Heart left ventricle (tissue), 16 donors: Measurements from ENCODE around the gene SPACDR. TPM values are rescaled to one million over a fixed set of nuclear protein-coding genes. Genes with fewer than 3 reads are reported as not detected.
A peak's percentile ranks its signal among the peaks of the same experiment; 100 is the strongest.

Experiments
- ATAC-seq, 4 donors: fragments of 200-7000 bp; cut with Tn5 transposase; one replicate each; pipeline ENCODE4 v1.9.1; 2020 to 2022; ENCODE audit warnings: moderate library complexity in 4 of 4, mild to moderate bottlenecking in 3 of 4, moderate number of reproducible peaks in 1 of 4
- DNase-seq, 5 donors: peaks; one replicate each; pipeline ENCODE4 v3.0.0-alpha.2; 2020
- H3K27ac ChIP-seq, 12 donors: fragments of 200-600 bp; sonication (generic) in 4 of 12; one replicate each; pipeline versions ENCODE4 v1.5.0 to v1.8.0; 2016 to 2022; ENCODE audit warnings: mild to moderate bottlenecking in 2 of 12
- H3K27me3 ChIP-seq, 9 donors: fragments of 200-600 bp; sonication (generic) in 2 of 9; one replicate each; pipeline versions ENCODE4 v1.5.1 to v1.8.0; 2016 to 2022; ENCODE audit warnings: mild to moderate bottlenecking in 3 of 9
- H3K36me3 ChIP-seq, 9 donors: fragments of 200-600 bp; sonication (generic) in 2 of 9; one replicate each; pipeline versions ENCODE4 v1.5.0 to v1.8.0; 2018 to 2022; ENCODE audit warnings: mild to moderate bottlenecking in 2 of 9
- H3K4me1 ChIP-seq, 12 donors: fragments of 200-600 bp; sonication (generic) in 4 of 12; one replicate each; pipeline versions ENCODE4 v1.5.0 to v1.8.0; 2016 to 2022; ENCODE audit warnings: mild to moderate bottlenecking in 3 of 12
- H3K4me3 ChIP-seq, 12 donors: fragments of 200-600 bp; sonication (generic) in 4 of 12; one replicate each; pipeline versions ENCODE4 v1.5.0 to v1.8.0; 2017 to 2022; ENCODE audit warnings: mild to moderate bottlenecking in 9 of 12, moderate library complexity in 4 of 12
- H3K9me3 ChIP-seq, 12 donors: fragments of 200-600 bp; sonication (generic) in 4 of 12; one replicate each; pipeline versions ENCODE4 v1.5.0 to v1.8.0; 2016 to 2022; ENCODE audit warnings: mild to moderate bottlenecking in 1 of 12
- CTCF ChIP-seq, 12 donors: fragments of 200-600 bp; sonication (generic) in 4 of 12; IDR thresholded peaks; one replicate each; pipeline versions ENCODE4 v1.5.0 to v1.8.0; 2018 to 2022; ENCODE audit warnings: antibody characterized with exemption in 12 of 12, mild to moderate bottlenecking in 5 of 12
- POLR2A ChIP-seq, 2 donors: fragments of 450-650 bp; IDR thresholded peaks; one replicate each; pipeline ENCODE4 v1.6.1; 2017; ENCODE audit warnings: antibody characterized with exemption in 2 of 2, mild to moderate bottlenecking in 2 of 2, moderate library complexity in 2 of 2
- WGBS, 4 donors: extraction: QIAGEN DNeasy Blood & Tissue Kit in 2 of 4; methylation state at CpG; one replicate each; pipeline versions ENCODE4 v1.1.5 to v1.1.7; 2013 to 2018; 5-methylcytosine and 5-hydroxymethylcytosine counted together
- intact Hi-C, 10 donors: fragments of 100-400 bp; cut with DNase I; formaldehyde crosslinking; loops; one replicate each; pipeline versions ENCODE4 v1.11.1 to v1.14.2; 2022
- polyA plus RNA-seq, 2 donors: library from polyadenylated mRNA; stranded (reverse); fragments of 200-250 nt; gene quantifications; one replicate each; pipeline ENCODE4 v1.2.3, GENCODE V29; 2013
- total RNA-seq, 9 donors: library from RNA; depleted of rRNA in 2 of 9; stranded (reverse); fragments of >200 nt in 2 of 9; fragmentation: NEBNext Ultra II Directional in 3 of 9; extraction: Animal tissue kit (Norgen Biotek cat#: 25700) in 3 of 9; gene quantifications; one replicate each; pipeline versions ENCODE4 v1.1.0 to v1.2.4, GENCODE V29; 2016 to 2023
- donor health status: ischemic (EF 13 %, LVEDD 7.1; RV severe dilation, severe dysfunction).
- donor health status: healthy with polysubstance abuse.
- donor health status: DM: no; HTN: yes; CAD: no.
- donor health status: DM: no; HTN: no; CAD: no.
- donor health status: ischemic (EF 25% LVEDD 6.9; RV normal size, moderate dysfunction).
- donor health status: ischemic (EF 25% LVEDD 5.7; RV mildly dilated, moderate dysfunction).
- donor health status: healthy.
- donor health status: DM: yes; HTN: yes; CAD: no.
- donor health status: ischemic (EF 35%, LVEDD 5.7; RV mildly dilated, moderate dysfunction).
- donor health status: nonischemic (EF 11% LVEDD 7.7; RV severe dilation, severe dysfunction).
- donor health status: DM: yes; HTN: yes; CAD: no.
- donor health status: PGD.
- donor health status: ischemic (EF 29% LVEDD 5.4; RV normal size, mild dysfunction).
- donor health status: nonischemic (EF 23%, LVEDD 6.1; RV moderate dilation, normal function).

Gene SPACDR
- total and polyA plus RNA-seq, 11 donors = 0.27 to 0.78 (median 0.61) TPM; not detected in 4

GRCh38 chr7:100472854-100473499 lies 8.9 kb upstream of the SPACDR start:
- intact Hi-C loops = loop anchor here in 4 of 10 donors (5.0 to 10.0 kb wide), 3 partner anchors 209 to 382 kb away; partner anchors contain the start of genes GIGYF1 (in 2 of the 4) and SLC12A9 (in 1 of the 4)
- H3K36me3 ChIP-seq = peaks cover 0 to 54% (median 38%) of the 10 kb centered on the region in 9 donors
- no peaks in the 10 kb centered on the region for H3K9me3 ChIP-seq
- no peaks in the 10 kb centered on the region for H3K27me3 ChIP-seq
- H3K27ac ChIP-seq = peak overlapping the region in 11 of 12 donors; percentile 54 to 96 (median 74)
- peak in 4 of 5 donors; percentile 58 to 76 (median 67) for DNase-seq
- H3K4me3 ChIP-seq = peak overlapping the region in 9 of 12 donors; percentile 6 to 28 (median 16)
- TF ChIP-seq POLR2A (IDR thresholded peaks at IDR 0.05) = no peak
- no peak for TF ChIP-seq CTCF (IDR thresholded peaks at IDR 0.05)
- ATAC-seq = peak in 2 of 4 donors; percentile 27 to 33
- H3K4me1 ChIP-seq = peaks cover 0 to 85% (median 60%) of the 10 kb centered on the region in 12 donors
- 32 to 42% (median 37%) methylated on average over 14 of the region's 14 CpGs for WGBS, 4 donors

DNA sequence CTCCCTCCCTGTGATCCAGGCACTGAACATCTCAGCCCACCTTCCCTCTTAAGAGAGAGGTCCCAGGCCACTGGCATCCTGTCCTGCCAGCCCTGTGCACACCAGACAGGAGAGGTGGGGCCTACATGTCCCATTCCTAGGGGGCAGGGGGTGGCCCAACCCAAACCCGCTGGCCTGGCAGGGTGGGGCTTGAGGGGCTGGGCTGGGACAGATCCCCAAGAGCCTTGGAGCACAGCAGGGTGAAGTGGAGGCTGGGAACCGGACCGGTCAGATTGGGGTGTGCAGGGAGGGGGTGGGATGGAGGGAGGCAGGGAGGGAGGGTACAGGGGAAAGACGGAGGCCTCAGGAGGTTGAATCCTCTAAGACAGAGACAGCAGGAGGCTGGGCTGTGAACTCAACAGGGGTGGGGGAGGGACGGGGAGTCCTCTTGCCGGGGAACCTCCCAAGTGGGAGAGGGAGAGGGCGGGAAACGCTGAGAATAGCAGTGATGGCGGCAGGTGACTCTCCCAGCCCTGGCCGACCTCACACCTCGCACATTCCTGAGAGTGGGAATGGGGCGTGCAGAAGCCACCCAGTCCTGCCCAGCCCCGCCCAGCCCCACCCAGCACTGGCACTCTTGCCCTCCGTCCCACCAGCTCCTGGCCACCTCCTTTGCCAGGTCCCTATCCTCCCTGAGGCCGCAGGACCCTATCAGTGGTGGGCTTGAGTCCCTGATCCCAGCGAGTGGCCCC lies 8.2 kb upstream of the SPACDR start:
- intact Hi-C loops = loop anchor here in 4 of 10 donors (5.0 to 10.0 kb wide), 3 partner anchors 210 to 383 kb away; partner anchors contain the start of genes GIGYF1 (in 2 of the 4) and SLC12A9 (in 1 of the 4)
- Histone ChIP-seq H3K4me1 (peaks cover 0 to 85% (median 59%) of the 10 kb centered on the region in 12 donors), H3K4me3 (peak overlapping the region in 5 of 12 donors; percentile 8 to 28 (median 18)), H3K36me3 (peaks cover 0 to 60% (median 38%) of the 10 kb centered on the region in 9 donors), H3K9me3 (no peaks in the 10 kb centered on the region), H3K27me3 (no peaks in the 10 kb centered on the region), H3K27ac (peak overlapping the region in 11 of 12 donors; percentile 54 to 96 (median 74))
- no peak for TF ChIP-seq CTCF (IDR thresholded peaks at IDR 0.05)
- no peak for TF ChIP-seq POLR2A (IDR thresholded peaks at IDR 0.05)
- ATAC-seq (no peak), DNase-seq (no peak)
- 29 to 33% (median 31%) methylated on average over 15 to 16 of the region's 16 CpGs for WGBS, 4 donors

GRCh38 chr7:100471021-100471420 lies 7.0 kb upstream of the SPACDR start:
- no peaks in the 10 kb centered on the region for H3K9me3 ChIP-seq
- no peak for ATAC-seq
- DNase-seq = no peak
- intact Hi-C loops = loop anchor here in 4 of 10 donors (2.0 to 10.0 kb wide), 4 partner anchors 90 to 384 kb away; partner anchors contain the start of genes GIGYF1 (in 2 of the 4) and SLC12A9 (in 1 of the 4)
- no peak for TF ChIP-seq CTCF (IDR thresholded peaks at IDR 0.05)
- no peak for TF ChIP-seq POLR2A (IDR thresholded peaks at IDR 0.05)
- peaks cover 3 to 85% (median 56%) of the 10 kb centered on the region in 12 donors for H3K4me1 ChIP-seq
- 34 to 52% (median 45%) methylated on average over 3 to 4 of the region's 4 CpGs for WGBS, 4 donors
- H3K36me3 ChIP-seq = peaks cover 0 to 70% (median 44%) of the 10 kb centered on the region in 9 donors
- peak overlapping the region in 4 of 12 donors; percentile 1 to 96 (median 58) for H3K27ac ChIP-seq
- no peaks in the 10 kb centered on the region for H3K27me3 ChIP-seq
- H3K4me3 ChIP-seq = no peak overlapping the region
